KOPT-K1 (cell line): ENCODE measurements around the gene SUGCT.

ENCODE experiments used
- H3K27ac ChIP-seq: fragments of 200-600 bp; sonication (generic); 2 replicates; pipeline ENCODE4 v1.5.1; 2016; ENCODE audit warnings: antibody characterized with exemption, mild to moderate bottlenecking, low read depth, low read length; ENCODE audit not compliant: poor library complexity, severe bottlenecking
- H3K36me3 ChIP-seq: fragments of 200-600 bp; sonication (generic); 2 replicates; pipeline ENCODE4 v1.5.1; 2017; ENCODE audit warnings: antibody characterized with exemption, mild to moderate bottlenecking, low read length, moderate library complexity; ENCODE audit not compliant: insufficient read depth
- H3K9me3 ChIP-seq: fragments of 200-600 bp; sonication (generic); 2 replicates; pipeline ENCODE4 v1.5.1; 2017; ENCODE audit warnings: antibody characterized with exemption, low read length, mild to moderate bottlenecking; ENCODE audit not compliant: insufficient read depth, poor library complexity, severe bottlenecking

SUGCT gene

GRCh38 chr7:40799493-40800403, 664.9 kb downstream of the SUGCT start:
- no peak overlapping the region for H3K27ac ChIP-seq
- no peaks in the 10 kb centered on the region for H3K36me3 ChIP-seq
- H3K9me3 ChIP-seq = no peaks in the 10 kb centered on the region

- Histone ChIP-seq H3K27ac (no peak overlapping the region), H3K9me3 (no peaks in the 10 kb centered on the region)
Measured at GRCh38 chr7:40800771-40801170, 666.0 kb downstream of the SUGCT start.

GRCh38 chr7:40802497-40802896, 667.7 kb downstream of the SUGCT start:
- Histone ChIP-seq H3K27ac (no peak overlapping the region), H3K36me3 (no peaks in the 10 kb centered on the region), H3K9me3 (no peaks in the 10 kb centered on the region)

More at GRCh38 chr7:40800771-40801170, 666.0 kb downstream of the SUGCT start:
- H3K36me3 ChIP-seq = no peaks in the 10 kb centered on the region

- no peaks in the 10 kb centered on the region for H3K36me3 ChIP-seq
- H3K9me3 ChIP-seq = no peaks in the 10 kb centered on the region
- H3K27ac ChIP-seq = no peak overlapping the region
Measured at GRCh38 chr7:40804477-40805215, 669.8 kb downstream of the SUGCT start.

GRCh38 chr7:40805361-40805760, 670.6 kb downstream of the SUGCT start:
- no peaks in the 10 kb centered on the region for H3K9me3 ChIP-seq
- no peak overlapping the region for H3K27ac ChIP-seq
- H3K36me3 ChIP-seq = no peaks in the 10 kb centered on the region

- Histone ChIP-seq H3K36me3 (no peaks in the 10 kb centered on the region), H3K27ac (no peak overlapping the region), H3K9me3 (no peaks in the 10 kb centered on the region)
Measured at GRCh38 chr7:40808378-40808942, 673.7 kb downstream of the SUGCT start.

GRCh38 chr7:40810274-40810673, 675.5 kb downstream of the SUGCT start:
- Histone ChIP-seq H3K36me3 (no peaks in the 10 kb centered on the region), H3K27ac (no peak overlapping the region), H3K9me3 (no peaks in the 10 kb centered on the region)

- Histone ChIP-seq H3K27ac (no peak overlapping the region), H3K9me3 (no peaks in the 10 kb centered on the region), H3K36me3 (no peaks in the 10 kb centered on the region)
Measured at GRCh38 chr7:40811666-40812065, 676.9 kb downstream of the SUGCT start.

- no peaks in the 10 kb centered on the region for H3K36me3 ChIP-seq
- H3K27ac ChIP-seq = no peak overlapping the region
Measured at GRCh38 chr7:40815022-40815421, 680.2 kb downstream of the SUGCT start.

GRCh38 chr7:40815512-40815911, 680.7 kb downstream of the SUGCT start:
- Histone ChIP-seq H3K27ac (no peak overlapping the region), H3K9me3 (no peaks in the 10 kb centered on the region), H3K36me3 (no peaks in the 10 kb centered on the region)

More at GRCh38 chr7:40815022-40815421, 680.2 kb downstream of the SUGCT start:
- no peaks in the 10 kb centered on the region for H3K9me3 ChIP-seq

GRCh38 chr7:40822861-40823260, 688.1 kb downstream of the SUGCT start:
- Histone ChIP-seq H3K27ac (no peak overlapping the region), H3K36me3 (no peaks in the 10 kb centered on the region)

GRCh38 chr7:40824461-40824860, 689.7 kb downstream of the SUGCT start:
- Histone ChIP-seq H3K9me3 (no peaks in the 10 kb centered on the region), H3K27ac (no peak overlapping the region), H3K36me3 (no peaks in the 10 kb centered on the region)

More at GRCh38 chr7:40822861-40823260, 688.1 kb downstream of the SUGCT start:
- no peaks in the 10 kb centered on the region for H3K9me3 ChIP-seq

- no peak overlapping the region for H3K27ac ChIP-seq
Measured at GRCh38 chr7:40826411-40827221, 691.8 kb downstream of the SUGCT start.

GRCh38 chr7:40827222-40828085, 692.6 kb downstream of the SUGCT start:
- no peaks in the 10 kb centered on the region for H3K9me3 ChIP-seq
- no peaks in the 10 kb centered on the region for H3K36me3 ChIP-seq
- no peak overlapping the region for H3K27ac ChIP-seq

More at GRCh38 chr7:40826411-40827221, 691.8 kb downstream of the SUGCT start:
- Histone ChIP-seq H3K9me3 (no peaks in the 10 kb centered on the region), H3K36me3 (no peaks in the 10 kb centered on the region)
